GM21360 (cell line): ENCODE measurements around the gene PGM2.
"Not testable (repeated sequence)": the region's sequence is repeated elsewhere in the genome, so short reads cannot be mapped to it uniquely, and the experiment has no call there.

Source experiments
- ATAC-seq: cut with Tn5 transposase; IDR thresholded peaks from one replicate; pipeline ENCODE4 v1.9.1; 2021; ENCODE audit warnings: mild to moderate bottlenecking, moderate library complexity; ENCODE audit not compliant: unreplicated experiment

PGM2 gene

GRCh38 chr4:37816719-37817118 lies 9.8 kb upstream of the PGM2 start:
- no peak for ATAC-seq

- ATAC-seq = no peak
Observed at GRCh38 chr4:37818752-37819151, 7.7 kb upstream of the PGM2 start.

GRCh38 chr4:37820458-37820857 lies 6.0 kb upstream of the PGM2 start:
- not testable (repeated sequence) for ATAC-seq

GRCh38 chr4:37821953-37822605 lies 4.4 kb upstream of the PGM2 start:
- no peak for ATAC-seq

GRCh38 chr4:37825501-37825900 lies 985 bp upstream of the PGM2 start:
- not testable (repeated sequence) for ATAC-seq

- ATAC-seq = peak; percentile 10
Observed at GRCh38 chr4:37825968-37826294, 555 bp upstream of the PGM2 start.

- ATAC-seq = peak; percentile 35
Observed at GRCh38 chr4:37827030-37827685, 672 bp downstream of the PGM2 start.

GRCh38 chr4:37827802-37828321 lies 1.4 kb downstream of the PGM2 start:
- ATAC-seq = no peak

- no peak for ATAC-seq
Observed at GRCh38 chr4:37828843-37829242, 2.4 kb downstream of the PGM2 start.

- no peak for ATAC-seq
Observed at GRCh38 chr4:37830640-37831039, 4.2 kb downstream of the PGM2 start.

- ATAC-seq = no peak
Observed at GRCh38 chr4:37835031-37835430, 8.5 kb downstream of the PGM2 start.

GRCh38 chr4:37835806-37836205 lies 9.3 kb downstream of the PGM2 start:
- no peak for ATAC-seq

GRCh38 chr4:37836274-37836673 lies 9.8 kb downstream of the PGM2 start:
- ATAC-seq = no peak

GRCh38 chr4:37836838-37837440 lies 10.5 kb downstream of the PGM2 start:
- no peak for ATAC-seq

GRCh38 chr4:37837446-37837845 lies 11.0 kb downstream of the PGM2 start:
- no peak for ATAC-seq

GRCh38 chr4:37839426-37839825 lies 12.9 kb downstream of the PGM2 start:
- no peak for ATAC-seq

GRCh38 chr4:37844204-37844603 lies 17.7 kb downstream of the PGM2 start:
- ATAC-seq = no peak

- ATAC-seq = no peak
Observed at GRCh38 chr4:37845201-37845600, 18.7 kb downstream of the PGM2 start.

GRCh38 chr4:37847311-37847884 lies 20.9 kb downstream of the PGM2 start:
- ATAC-seq = no peak

GRCh38 chr4:37852376-37852775 lies 25.9 kb downstream of the PGM2 start:
- ATAC-seq = no peak

- no peak for ATAC-seq
Observed at GRCh38 chr4:37858112-37858511, 31.6 kb downstream of the PGM2 start.

- no peak for ATAC-seq
Observed at GRCh38 chr4:37858872-37859271, 32.4 kb downstream of the PGM2 start.
